Vagina (tissue), 2 donors: ENCODE measurements around the gene PARVB.

ENCODE experiments used
- POLR2A ChIP-seq, 2 donors: fragments of 450-650 bp; IDR thresholded peaks; one replicate each; pipeline ENCODE4 v1.6.1; 2017; ENCODE audit warnings: antibody characterized with exemption in 2 of 2, mild to moderate bottlenecking in 2 of 2, moderate library complexity in 2 of 2
- POLR2AphosphoS5 ChIP-seq, 2 donors: sonication (generic); formaldehyde crosslinking; IDR thresholded peaks; one replicate each; pipeline ENCODE4 v1.9.0; 2017; ENCODE audit warnings: antibody characterized with exemption in 2 of 2, mild to moderate bottlenecking in 2 of 2, low read depth in 1 of 2; ENCODE audit not compliant: insufficient read depth in 1 of 2
- TF ChIP-seq, protein P1 (sequence below), 3 experiments: fragments of 450-650 bp in 2 of 3; fragments of 200-600 bp in 1 of 3; sonication (generic) in 1 of 3; IDR thresholded peaks; one replicate each; pipeline ENCODE4 v1.5.1; 2017 to 2019; ENCODE audit warnings: antibody characterized with exemption in 3 of 3, mild to moderate bottlenecking in 2 of 3, moderate library complexity in 2 of 3

- TF ChIP-seq, protein P1, sequence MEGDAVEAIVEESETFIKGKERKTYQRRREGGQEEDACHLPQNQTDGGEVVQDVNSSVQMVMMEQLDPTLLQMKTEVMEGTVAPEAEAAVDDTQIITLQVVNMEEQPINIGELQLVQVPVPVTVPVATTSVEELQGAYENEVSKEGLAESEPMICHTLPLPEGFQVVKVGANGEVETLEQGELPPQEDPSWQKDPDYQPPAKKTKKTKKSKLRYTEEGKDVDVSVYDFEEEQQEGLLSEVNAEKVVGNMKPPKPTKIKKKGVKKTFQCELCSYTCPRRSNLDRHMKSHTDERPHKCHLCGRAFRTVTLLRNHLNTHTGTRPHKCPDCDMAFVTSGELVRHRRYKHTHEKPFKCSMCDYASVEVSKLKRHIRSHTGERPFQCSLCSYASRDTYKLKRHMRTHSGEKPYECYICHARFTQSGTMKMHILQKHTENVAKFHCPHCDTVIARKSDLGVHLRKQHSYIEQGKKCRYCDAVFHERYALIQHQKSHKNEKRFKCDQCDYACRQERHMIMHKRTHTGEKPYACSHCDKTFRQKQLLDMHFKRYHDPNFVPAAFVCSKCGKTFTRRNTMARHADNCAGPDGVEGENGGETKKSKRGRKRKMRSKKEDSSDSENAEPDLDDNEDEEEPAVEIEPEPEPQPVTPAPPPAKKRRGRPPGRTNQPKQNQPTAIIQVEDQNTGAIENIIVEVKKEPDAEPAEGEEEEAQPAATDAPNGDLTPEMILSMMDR (IDR thresholded peaks at IDR 0.05) = no peak
- TF ChIP-seq POLR2A (IDR thresholded peaks at IDR 0.05) (no peak), POLR2AphosphoS5 (IDR thresholded peaks at IDR 0.05; ENCODE audit: insufficient read depth in 1 of 2, low read depth in 1 of 2) (no peak)
Observed at GRCh38 chr22:44171561-44171960, 147.5 kb downstream of the PARVB start.
